ENCODE measurements around the gene FBXO21.
"Not testable (repeated sequence)": the region's sequence is repeated elsewhere in the genome, so short reads cannot be mapped to it uniquely, and the experiment has no call there.

The FBXO21 gene

DNA sequence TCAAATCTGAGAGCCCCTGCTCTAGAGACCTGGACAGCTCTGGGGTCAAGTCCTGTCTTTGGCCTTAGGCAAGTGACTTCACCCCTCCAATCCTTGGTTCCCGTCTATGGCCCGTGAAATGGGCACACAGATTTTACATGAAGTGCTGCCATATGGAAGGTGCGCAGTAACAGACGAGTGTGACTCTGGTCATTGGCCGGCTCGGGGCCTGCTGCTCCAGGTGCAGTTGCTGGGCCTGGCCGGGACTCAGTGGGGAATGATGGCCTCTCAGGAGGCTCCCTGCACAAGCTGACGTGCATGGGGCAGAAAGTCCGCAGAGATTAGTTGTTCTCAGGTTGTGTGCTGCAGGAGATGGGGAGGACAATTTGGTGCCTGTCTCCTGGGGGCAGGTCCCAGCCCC is 77.0 kb downstream of the FBXO21 start:
- TF ChIP-seq, protein P1, sequence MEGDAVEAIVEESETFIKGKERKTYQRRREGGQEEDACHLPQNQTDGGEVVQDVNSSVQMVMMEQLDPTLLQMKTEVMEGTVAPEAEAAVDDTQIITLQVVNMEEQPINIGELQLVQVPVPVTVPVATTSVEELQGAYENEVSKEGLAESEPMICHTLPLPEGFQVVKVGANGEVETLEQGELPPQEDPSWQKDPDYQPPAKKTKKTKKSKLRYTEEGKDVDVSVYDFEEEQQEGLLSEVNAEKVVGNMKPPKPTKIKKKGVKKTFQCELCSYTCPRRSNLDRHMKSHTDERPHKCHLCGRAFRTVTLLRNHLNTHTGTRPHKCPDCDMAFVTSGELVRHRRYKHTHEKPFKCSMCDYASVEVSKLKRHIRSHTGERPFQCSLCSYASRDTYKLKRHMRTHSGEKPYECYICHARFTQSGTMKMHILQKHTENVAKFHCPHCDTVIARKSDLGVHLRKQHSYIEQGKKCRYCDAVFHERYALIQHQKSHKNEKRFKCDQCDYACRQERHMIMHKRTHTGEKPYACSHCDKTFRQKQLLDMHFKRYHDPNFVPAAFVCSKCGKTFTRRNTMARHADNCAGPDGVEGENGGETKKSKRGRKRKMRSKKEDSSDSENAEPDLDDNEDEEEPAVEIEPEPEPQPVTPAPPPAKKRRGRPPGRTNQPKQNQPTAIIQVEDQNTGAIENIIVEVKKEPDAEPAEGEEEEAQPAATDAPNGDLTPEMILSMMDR (IDR thresholded peaks at IDR 0.05): no peak
- TF ChIP-seq ZFX (IDR thresholded peaks at IDR 0.05; ENCODE audit: borderline replicate concordance): no peak
- no peak overlapping the region for H3K27ac ChIP-seq

DNA sequence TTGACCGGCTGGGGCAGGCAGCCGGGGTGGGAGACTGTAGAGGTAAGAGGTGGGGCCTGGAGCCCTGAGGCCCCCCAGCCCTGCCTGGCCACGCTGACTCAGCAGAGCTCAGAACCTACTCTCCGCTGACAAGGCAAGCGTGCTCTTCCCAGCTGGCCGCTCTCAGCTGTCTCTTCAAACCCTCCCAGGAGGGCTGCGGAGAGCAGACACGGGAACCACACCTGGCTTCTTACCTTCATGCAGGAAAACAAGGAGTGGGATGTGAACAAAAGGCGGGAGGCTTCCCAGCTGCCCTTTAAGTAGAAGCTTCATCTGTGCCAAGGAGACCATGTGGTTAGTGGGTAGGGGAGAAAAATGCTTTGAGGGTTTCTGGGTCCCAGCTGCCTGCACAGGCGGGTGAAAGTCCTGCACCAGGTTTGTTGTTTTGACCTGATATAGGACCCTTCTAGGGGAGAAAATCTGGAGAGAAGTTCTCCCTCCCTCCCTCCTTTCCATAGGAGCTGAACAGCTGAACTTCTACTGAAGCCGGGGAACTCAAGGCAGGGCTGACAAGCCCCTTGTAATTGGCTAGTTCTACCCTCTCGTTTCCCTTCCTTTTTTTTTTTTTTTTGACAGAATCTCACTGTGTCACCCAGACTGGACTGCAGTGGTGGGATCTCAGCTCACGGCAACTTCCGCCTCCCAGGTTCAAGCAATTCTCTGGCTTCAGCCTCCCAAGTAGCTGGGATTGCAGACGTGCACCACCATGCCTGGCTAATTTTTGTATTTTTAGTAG is 78.3 kb downstream of the FBXO21 start:
- no peak overlapping the region for H3K27ac ChIP-seq
- TF ChIP-seq, protein P1 (IDR thresholded peaks at IDR 0.05): no peak

DNA sequence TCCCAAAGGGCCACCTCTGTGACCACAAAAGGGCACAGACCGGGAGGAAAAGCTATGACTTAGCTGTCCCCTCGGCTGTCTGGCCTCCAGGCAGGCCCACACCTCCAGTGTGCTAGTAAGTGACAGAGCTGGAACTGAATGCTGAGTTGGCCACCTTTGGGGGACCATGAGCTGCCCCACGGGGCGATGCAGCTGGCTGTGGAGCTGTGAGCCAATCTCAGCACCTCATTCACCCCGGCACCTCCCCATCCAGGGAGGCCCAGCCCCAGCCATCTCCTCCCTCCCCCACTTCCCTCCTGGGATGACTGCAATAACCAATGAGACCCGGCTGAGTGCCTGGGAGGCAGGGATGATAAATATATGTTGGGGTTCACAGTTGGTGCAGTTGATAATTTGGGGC is 78.9 kb downstream of the FBXO21 start:
- no peak for TF ChIP-seq ZFX (IDR thresholded peaks at IDR 0.05; ENCODE audit: borderline replicate concordance)
- TF ChIP-seq, protein P1 (IDR thresholded peaks at IDR 0.05): no peak
- no peak overlapping the region for H3K27ac ChIP-seq

GRCh38 chr12:117109943-117110635 is 80.2 kb downstream of the FBXO21 start:
- no peak overlapping the region for H3K27ac ChIP-seq
- TF ChIP-seq, protein P1 (IDR thresholded peaks at IDR 0.05): no peak
- TF ChIP-seq ZFX (IDR thresholded peaks at IDR 0.05; ENCODE audit: borderline replicate concordance): no peak

GRCh38 chr12:117105902-117106301 is 84.4 kb downstream of the FBXO21 start:
- H3K27ac ChIP-seq: no peak overlapping the region
- no peak for TF ChIP-seq ZFX (IDR thresholded peaks at IDR 0.05; ENCODE audit: borderline replicate concordance)

DNA sequence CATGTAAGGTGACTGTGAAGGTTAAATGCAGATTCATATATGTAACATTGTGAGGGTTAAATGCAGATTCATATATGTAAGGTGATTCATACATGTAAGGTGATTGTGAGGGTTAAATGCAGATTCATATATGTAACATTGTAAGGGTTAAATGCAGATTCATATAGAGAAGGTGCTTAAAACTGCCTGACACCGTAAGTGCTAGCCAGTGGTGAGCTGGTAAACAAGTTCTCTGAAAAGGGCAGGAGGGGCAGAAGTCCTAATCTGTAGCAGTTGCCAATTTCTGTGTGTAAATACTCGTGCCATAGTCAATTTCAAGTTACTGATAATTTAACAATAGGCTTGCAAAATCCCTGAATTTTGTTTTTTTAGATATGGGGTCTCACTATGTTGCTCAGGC is 86.3 kb downstream of the FBXO21 start:
- H3K27ac ChIP-seq: not testable (repeated sequence)

- H3K27ac ChIP-seq: no peak overlapping the region
- TF ChIP-seq ZFX (IDR thresholded peaks at IDR 0.05; ENCODE audit: borderline replicate concordance): no peak
- TF ChIP-seq, protein P1 (IDR thresholded peaks at IDR 0.05): no peak
Measured at GRCh38 chr12:117102800-117103181, 87.5 kb downstream of the FBXO21 start.

DNA sequence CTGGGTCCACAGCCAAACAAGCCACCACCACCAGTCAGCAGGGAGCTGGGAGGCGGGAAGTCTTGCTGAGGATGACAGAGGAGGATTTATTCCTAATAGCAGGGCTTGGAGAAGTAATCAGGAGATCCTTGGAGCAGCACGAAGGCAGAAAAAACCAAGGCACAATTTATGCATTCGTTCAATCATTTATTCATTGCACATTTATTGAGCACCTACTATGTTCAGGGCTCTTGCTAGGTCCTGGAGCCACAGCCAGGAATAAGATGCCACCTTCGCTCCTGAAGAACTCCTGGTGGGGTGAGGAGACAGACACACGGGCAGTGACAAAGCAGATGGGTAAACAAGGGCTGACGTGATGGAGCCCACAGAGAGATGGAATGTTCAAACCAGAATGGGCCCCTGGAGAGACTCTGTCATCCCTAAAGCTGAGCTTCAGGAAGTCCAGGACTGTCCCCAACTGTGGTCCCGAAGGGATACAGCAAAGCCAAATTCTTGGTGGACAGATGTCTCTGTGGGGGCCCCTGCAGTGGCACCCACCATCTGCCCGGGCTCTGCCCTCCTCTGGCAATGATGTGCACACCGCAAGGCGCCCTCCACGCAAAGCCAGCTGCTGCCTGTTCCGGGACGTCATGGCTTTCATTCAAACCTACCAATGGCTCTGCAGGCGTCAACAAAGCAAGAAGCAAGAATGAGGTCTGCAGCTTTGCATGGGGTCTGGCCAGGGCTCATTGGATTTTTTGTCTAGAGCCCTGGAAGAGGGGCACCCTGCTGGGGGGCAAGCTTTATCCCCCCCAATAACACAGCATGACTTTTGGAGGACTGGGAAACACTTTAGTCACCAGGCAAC is 88.1 kb downstream of the FBXO21 start:
- TF ChIP-seq, protein P1 (IDR thresholded peaks at IDR 0.05): no peak
- no peak for TF ChIP-seq ZFX (IDR thresholded peaks at IDR 0.05; ENCODE audit: borderline replicate concordance)
- H3K27ac ChIP-seq: no peak overlapping the region

Data from 22Rv1 (cell line).